Head of caudate nucleus (tissue), 42 donors: ENCODE results near the gene SPATA16.
"Not testable (repeated sequence)": the region's sequence is repeated elsewhere in the genome, so short reads cannot be mapped to it uniquely, and the experiment has no call there.

ENCODE experiments used
- DNase-seq, 42 donors: peaks; one replicate each; pipeline versions ENCODE4 v3.0.0 to v3.0.0-alpha.2; 2020 to 2021; ENCODE audit warnings: mixed read lengths in 7 of 42
- intact Hi-C: fragments of 100-400 bp; cut with DNase I; formaldehyde crosslinking; loops from one replicate; pipeline ENCODE4 v1.15.0; 2022

SPATA16 gene

GRCh38 chr3:173066044-173067004 lies 74.7 kb downstream of the SPATA16 start:
- intact Hi-C loops: no loop called here
- no peak for DNase-seq

GRCh38 chr3:173065543-173065981 lies 75.5 kb downstream of the SPATA16 start:
- no peak for DNase-seq

GRCh38 chr3:173064631-173065030 lies 76.4 kb downstream of the SPATA16 start:
- intact Hi-C loops: no loop called here
- DNase-seq: no peak

More at GRCh38 chr3:173065543-173065981, 75.5 kb downstream of the SPATA16 start:
- intact Hi-C loops: no loop called here

GRCh38 chr3:173058229-173058628 lies 82.8 kb downstream of the SPATA16 start:
- no peak for DNase-seq
- intact Hi-C loops: no loop called here

- intact Hi-C loops: no loop called here
- no peak for DNase-seq
These were observed 85.7 kb downstream of the SPATA16 start for GRCh38 chr3:173055228-173055933.

- intact Hi-C loops: loop anchor here (10.0 kb wide), 1 partner anchor 215 kb away; no protein-coding TSS in a partner anchor
- no peak for DNase-seq
These were observed 91.7 kb downstream of the SPATA16 start for GRCh38 chr3:173049360-173049759.

GRCh38 chr3:173045770-173046382 lies 95.2 kb downstream of the SPATA16 start:
- DNase-seq: no peak
- intact Hi-C loops: loop anchor here (10.0 kb wide), 1 partner anchor 211 kb away; no protein-coding TSS in a partner anchor

GRCh38 chr3:173044998-173045397 lies 96.0 kb downstream of the SPATA16 start:
- no peak for DNase-seq
- intact Hi-C loops: loop anchor here (10.0 kb wide), 1 partner anchor 210 kb away; no protein-coding TSS in a partner anchor

- intact Hi-C loops: loop anchor here (10.0 kb wide), 1 partner anchor 209 kb away; no protein-coding TSS in a partner anchor
- DNase-seq: no peak
These were observed 97.3 kb downstream of the SPATA16 start for GRCh38 chr3:173043757-173044156.

- intact Hi-C loops: no loop called here
- DNase-seq: no peak
These were observed 102.6 kb downstream of the SPATA16 start for GRCh38 chr3:173038484-173038871.

GRCh38 chr3:173037840-173038483 lies 103.1 kb downstream of the SPATA16 start:
- intact Hi-C loops: no loop called here
- no peak for DNase-seq

GRCh38 chr3:173030273-173030672 lies 110.8 kb downstream of the SPATA16 start:
- intact Hi-C loops: no loop called here

GRCh38 chr3:173028351-173028750 lies 112.7 kb downstream of the SPATA16 start:
- no peak for DNase-seq
- intact Hi-C loops: no loop called here

More at GRCh38 chr3:173030273-173030672, 110.8 kb downstream of the SPATA16 start:
- DNase-seq: no peak

GRCh38 chr3:173027429-173027828 lies 113.6 kb downstream of the SPATA16 start:
- intact Hi-C loops: no loop called here
- DNase-seq: no peak

- DNase-seq: no peak
- intact Hi-C loops: no loop called here
These were observed 115.1 kb downstream of the SPATA16 start for GRCh38 chr3:173025941-173026340.

- intact Hi-C loops: no loop called here
These were observed 119.4 kb downstream of the SPATA16 start for GRCh38 chr3:173021547-173022185.

GRCh38 chr3:173020128-173020527 lies 120.9 kb downstream of the SPATA16 start:
- intact Hi-C loops, DNase-seq: not testable (repeated sequence)

More at GRCh38 chr3:173021547-173022185, 119.4 kb downstream of the SPATA16 start:
- DNase-seq: no peak

- intact Hi-C loops: no loop called here
- no peak for DNase-seq
These were observed 121.7 kb downstream of the SPATA16 start for GRCh38 chr3:173019378-173019777.
